NCI-H1092 treated with DMSO at 0.1 percent for 48 hours (cell line): ENCODE measurements around the gene RRM2.
A peak's percentile ranks its signal among the peaks of the same experiment; 100 is the strongest.
"Not testable (repeated sequence)": the region's sequence is repeated elsewhere in the genome, so short reads cannot be mapped to it uniquely, and the experiment has no call there.

Experiments used
- DNase-seq: peaks from one replicate; lab custom pipeline; 2025; lab: John Stamatoyannopoulos, UW

RRM2 gene

GRCh38 chr2:10132596-10132995 is 10.1 kb downstream of the RRM2 start:
- no peak for DNase-seq

- DNase-seq: no peak
Measured at GRCh38 chr2:10132996-10133647, 10.6 kb downstream of the RRM2 start.

- no peak for DNase-seq
Measured at GRCh38 chr2:10135296-10136089, 13.0 kb downstream of the RRM2 start.

- DNase-seq: no peak
Measured at GRCh38 chr2:10136101-10136934, 13.8 kb downstream of the RRM2 start.

- no peak for DNase-seq
Measured at GRCh38 chr2:10137053-10137843, 14.7 kb downstream of the RRM2 start.

GRCh38 chr2:10139536-10139935 is 17.0 kb downstream of the RRM2 start:
- no peak for DNase-seq

- DNase-seq: no peak
Measured at GRCh38 chr2:10140841-10141610, 18.5 kb downstream of the RRM2 start.

GRCh38 chr2:10141736-10142639 is 19.4 kb downstream of the RRM2 start:
- DNase-seq: peak; percentile 18

- DNase-seq: no peak
Measured at GRCh38 chr2:10142640-10142965, 20.1 kb downstream of the RRM2 start.

GRCh38 chr2:10144771-10145518 is 22.4 kb downstream of the RRM2 start:
- DNase-seq: no peak

GRCh38 chr2:10145519-10146357 is 23.2 kb downstream of the RRM2 start:
- no peak for DNase-seq

- no peak for DNase-seq
Measured at GRCh38 chr2:10146366-10147005, 23.9 kb downstream of the RRM2 start.

- not testable (repeated sequence) for DNase-seq
Measured at GRCh38 chr2:10147050-10147660, 24.6 kb downstream of the RRM2 start.

- DNase-seq: no peak
Measured at GRCh38 chr2:10148268-10148667, 25.7 kb downstream of the RRM2 start.

GRCh38 chr2:10149635-10150034 is 27.1 kb downstream of the RRM2 start:
- DNase-seq: no peak

GRCh38 chr2:10150436-10150835 is 27.9 kb downstream of the RRM2 start:
- DNase-seq: no peak

- no peak for DNase-seq
Measured at GRCh38 chr2:10151462-10151861, 28.9 kb downstream of the RRM2 start.

GRCh38 chr2:10157293-10157692 is 34.8 kb downstream of the RRM2 start:
- DNase-seq: no peak
